Activated T-cell treated with anti-CD3 and anti-CD28 coated beads for 48 hours (primary cell): ENCODE measurements around the gene GZMH.
"Not testable (repeated sequence)": the region's sequence is repeated elsewhere in the genome, so short reads cannot be mapped to it uniquely, and the experiment has no call there.

Experiments used
- DNase-seq: peaks from one replicate; pipeline ENCODE4 v3.0.0-alpha.2; 2020; ENCODE audit warnings: low read depth

GZMH gene

GRCh38 chr14:24595073-24595808 lies 14.2 kb downstream of the GZMH start:
- no peak for DNase-seq

- DNase-seq: not testable (repeated sequence)
Measured at GRCh38 chr14:24591004-24591403, 18.5 kb downstream of the GZMH start.

GRCh38 chr14:24584402-24584801 lies 25.1 kb downstream of the GZMH start:
- not testable (repeated sequence) for DNase-seq

- no peak for DNase-seq
Measured at GRCh38 chr14:24578558-24578957, 30.9 kb downstream of the GZMH start.

GRCh38 chr14:24576771-24577170 lies 32.7 kb downstream of the GZMH start:
- no peak for DNase-seq

- DNase-seq: no peak
Measured at GRCh38 chr14:24576182-24576581, 33.3 kb downstream of the GZMH start, which contains the start of gene CTSG. Gene CTSG (minus strand): TSS chr14:24576250. CDS start chr14:24576223, 27 bp downstream.

GRCh38 chr14:24574206-24574774 lies 35.2 kb downstream of the GZMH start:
- DNase-seq: no peak

- DNase-seq: no peak
Measured at GRCh38 chr14:24566318-24566717, 43.2 kb downstream of the GZMH start.

GRCh38 chr14:24565766-24566165 lies 43.7 kb downstream of the GZMH start:
- DNase-seq: no peak

- DNase-seq: no peak
Measured at GRCh38 chr14:24563505-24563904, 46.0 kb downstream of the GZMH start.

GRCh38 chr14:24556756-24557155 lies 52.7 kb downstream of the GZMH start:
- no peak for DNase-seq
